ENCODE data around the gene SMIM43.

SMIM43 gene

DNA sequence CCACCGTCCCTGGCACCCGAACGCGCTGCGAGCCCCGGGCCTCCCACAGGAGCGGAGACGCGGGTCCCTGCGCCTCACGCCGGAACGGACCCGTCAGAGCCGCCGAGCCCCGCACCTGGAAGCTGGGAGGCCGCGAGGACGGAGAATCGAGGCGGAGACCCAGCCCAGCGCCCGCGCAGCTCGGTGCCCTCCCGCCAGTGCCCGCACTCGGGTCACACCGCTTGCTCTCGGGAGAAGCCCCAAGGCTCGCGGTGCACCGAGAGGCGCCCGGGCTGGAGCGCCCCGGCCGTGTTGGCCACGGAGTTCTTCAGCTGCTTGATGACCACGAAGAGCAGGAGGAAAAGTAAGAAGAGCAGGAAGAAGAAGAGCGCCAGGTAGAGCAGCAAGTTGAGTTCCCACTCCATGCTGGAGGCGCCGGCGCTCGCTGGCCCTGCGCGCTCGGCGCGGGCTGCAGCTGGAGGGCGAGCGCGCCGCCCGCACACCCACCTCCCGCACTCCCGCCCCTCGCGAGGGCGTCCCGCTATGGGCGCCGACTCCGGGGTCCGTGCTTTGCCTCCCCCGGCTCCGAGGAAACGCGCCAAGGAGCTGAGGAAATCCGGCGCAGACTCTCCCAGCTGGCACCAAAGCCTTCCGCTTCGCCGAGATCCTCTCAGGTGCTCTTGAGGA, at the start of gene SMIM43:
SMIM43 (minus strand) TSS at position 463 of the 666 bp plus-strand sequence; CDS start at position 404, 59 bp downstream.
- DNase-seq = no peak

DNA sequence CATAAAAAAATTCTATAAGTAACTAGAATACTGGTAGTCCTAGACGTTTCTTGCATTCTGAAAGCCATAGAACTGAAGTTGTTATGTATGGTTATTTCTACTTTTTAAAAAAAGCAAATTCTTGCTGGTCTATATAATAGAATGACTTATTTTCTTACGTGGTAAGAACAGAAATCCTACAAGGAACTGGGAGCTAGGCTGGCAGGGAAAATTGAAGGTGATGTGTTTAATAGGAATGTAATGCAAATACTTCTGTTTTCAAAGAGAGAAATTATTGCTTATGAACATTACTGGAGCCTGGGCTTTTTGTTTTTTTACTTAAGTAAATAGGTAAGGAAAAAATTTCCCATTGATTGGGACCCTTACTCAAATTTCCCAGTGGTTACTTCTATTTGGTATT, 49.8 kb upstream of the SMIM43 start:
- no peak for DNase-seq

- DNase-seq = no peak
Measured at GRCh38 chr4:121811122-121811521, 46.2 kb upstream of the SMIM43 start.

- no peak for DNase-seq
Measured at GRCh38 chr4:121806411-121806810, 41.4 kb upstream of the SMIM43 start.

GRCh38 chr4:121801715-121802075, 36.7 kb upstream of the SMIM43 start:
- DNase-seq = no peak

GRCh38 chr4:121800961-121801714, 36.2 kb upstream of the SMIM43 start, which contains the start of gene EXOSC9:
Gene EXOSC9 (plus strand): TSS chr4:121801323. CDS start chr4:121801425, 102 bp downstream.
- DNase-seq = peak; percentile 88

GRCh38 chr4:121800638-121800960, 35.6 kb upstream of the SMIM43 start:
- no peak for DNase-seq

DNA sequence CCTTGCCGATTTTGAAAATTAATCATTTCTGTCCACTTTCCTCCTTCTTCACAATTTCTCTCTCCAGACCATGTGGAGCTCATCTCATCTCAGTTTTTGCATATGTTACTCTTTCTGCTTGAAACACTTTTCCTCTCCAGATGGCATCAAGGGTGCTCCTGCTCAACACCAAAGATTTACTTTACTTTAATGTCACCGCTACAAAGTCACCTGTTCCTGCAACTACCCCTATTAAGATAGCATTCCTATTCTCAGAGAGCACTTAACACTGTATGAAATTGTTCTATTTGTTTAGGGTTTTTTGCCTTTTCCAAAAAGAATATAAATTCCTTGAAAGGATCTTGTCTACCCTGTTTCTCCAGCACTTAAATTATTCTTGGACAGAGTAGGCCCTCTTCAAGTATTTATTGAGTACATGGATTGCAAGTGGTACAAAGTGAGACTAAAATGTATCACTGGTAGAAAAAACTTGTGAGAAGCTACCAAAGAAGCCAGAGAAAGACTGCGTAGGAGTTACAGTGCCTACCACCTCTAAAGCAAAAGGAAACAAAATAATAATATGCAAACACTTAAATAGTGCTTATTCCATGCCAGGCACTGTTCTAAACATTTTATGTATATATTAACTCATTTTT, 35.0 kb upstream of the SMIM43 start:
- no peak for DNase-seq

- no peak for DNase-seq
Measured at GRCh38 chr4:121799208-121799823, 34.4 kb upstream of the SMIM43 start.

DNA sequence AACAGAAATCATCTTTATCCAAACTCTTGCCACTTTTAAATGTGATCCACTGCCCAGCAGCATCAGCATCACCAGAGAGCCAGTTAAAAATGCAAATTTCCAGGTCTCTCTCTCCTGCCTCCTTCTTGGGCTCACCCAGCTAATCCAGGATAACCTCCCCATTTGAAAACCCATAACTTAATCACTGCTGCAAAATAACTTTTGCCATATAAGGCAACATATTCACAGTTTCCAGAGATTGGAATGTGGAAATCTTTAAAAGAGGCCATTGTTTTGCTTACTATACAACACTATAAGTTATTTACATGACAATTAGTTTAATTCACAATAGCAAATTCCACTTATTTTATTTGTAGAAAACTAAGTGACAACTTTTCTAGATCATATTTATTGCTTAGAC, 31.3 kb upstream of the SMIM43 start:
- no peak for DNase-seq

GRCh38 chr4:121794505-121795188, 29.7 kb upstream of the SMIM43 start:
- DNase-seq = no peak

GRCh38 chr4:121792966-121793365, 28.0 kb upstream of the SMIM43 start:
- no peak for DNase-seq

- no peak for DNase-seq
Measured at GRCh38 chr4:121791481-121791880, 26.5 kb upstream of the SMIM43 start.

DNA sequence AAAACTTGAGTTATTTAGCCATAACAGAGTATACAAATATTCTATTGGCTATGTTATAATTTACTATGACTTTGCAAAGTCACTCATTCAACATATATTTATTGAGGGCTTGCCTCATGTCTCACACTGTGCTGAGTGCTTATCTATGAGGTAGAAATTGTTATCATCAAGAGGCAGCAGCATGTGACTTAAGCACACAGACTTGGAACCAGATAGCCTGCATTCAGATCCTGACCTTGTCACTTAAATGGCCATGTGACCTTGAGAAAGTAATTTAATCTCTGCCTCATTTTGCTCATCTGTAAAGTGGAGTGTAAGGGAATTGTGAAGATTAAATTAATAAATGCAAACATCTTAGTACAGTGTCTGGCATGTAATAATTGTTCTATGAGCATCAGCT, 26.0 kb upstream of the SMIM43 start:
- DNase-seq = no peak

DNA sequence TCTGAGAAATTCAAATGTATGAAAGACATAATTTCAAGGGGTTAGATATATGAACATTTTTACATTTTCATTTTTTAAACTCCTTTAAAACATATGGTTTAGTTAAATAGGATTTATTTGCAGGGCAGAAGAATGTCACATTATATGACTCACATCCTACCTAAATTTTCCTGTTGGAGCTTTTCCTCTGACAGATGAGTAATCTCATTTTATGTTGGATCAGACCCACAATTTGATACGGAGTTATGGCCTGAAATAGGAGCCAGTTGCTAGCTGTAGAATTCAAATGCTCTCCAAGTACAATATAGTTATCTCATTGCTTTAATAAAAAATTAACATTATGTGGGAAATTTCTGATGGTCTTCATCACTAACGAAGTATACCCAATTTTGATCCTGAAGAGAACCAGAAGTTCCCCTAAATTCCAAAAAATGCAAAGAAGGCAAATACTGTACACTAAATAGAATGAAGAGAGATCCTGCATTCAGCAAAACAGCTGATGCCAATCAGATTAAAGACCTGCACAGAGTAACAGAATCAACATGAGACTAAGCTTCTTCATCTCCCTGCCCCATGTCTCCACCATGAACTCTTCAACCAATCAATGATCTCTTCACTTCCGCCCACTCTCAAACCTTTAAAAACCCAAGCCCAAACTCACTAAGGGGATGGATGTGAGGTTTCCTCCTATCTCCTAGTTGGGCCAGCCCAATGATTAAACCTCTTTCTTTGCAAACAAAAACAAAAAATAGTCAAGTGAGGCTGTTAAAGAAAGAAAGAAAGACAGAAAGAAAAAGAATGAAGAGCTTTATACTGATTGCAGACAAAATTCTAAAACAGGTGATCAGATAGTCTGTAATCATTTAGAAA, 25.2 kb upstream of the SMIM43 start:
- DNase-seq = no peak

- no peak for DNase-seq
Measured at GRCh38 chr4:121789455-121789854, 24.5 kb upstream of the SMIM43 start.

- no peak for DNase-seq
Measured at GRCh38 chr4:121788896-121789295, 23.9 kb upstream of the SMIM43 start.

DNA sequence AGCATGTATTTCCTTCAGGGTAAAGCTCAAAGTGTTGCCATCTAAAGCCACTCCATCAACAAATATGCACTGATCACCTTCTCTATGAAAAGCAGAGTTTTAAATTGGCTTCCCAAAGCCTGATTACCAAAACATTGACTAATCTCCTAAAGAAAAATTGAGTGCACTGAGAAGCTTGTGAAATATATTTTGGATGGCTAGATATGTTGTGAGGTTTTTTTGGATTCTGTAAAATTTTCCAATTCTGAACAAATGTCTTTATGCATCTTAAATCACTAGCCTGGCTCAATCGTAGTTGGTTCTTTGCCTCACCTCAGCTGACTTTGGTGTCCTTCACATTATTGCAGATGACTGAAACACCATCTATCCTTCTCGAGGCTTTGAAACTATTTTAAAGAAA, 21.3 kb upstream of the SMIM43 start:
- no peak for DNase-seq

- DNase-seq = no peak
Measured at GRCh38 chr4:121785479-121785878, 20.5 kb upstream of the SMIM43 start.

DNA sequence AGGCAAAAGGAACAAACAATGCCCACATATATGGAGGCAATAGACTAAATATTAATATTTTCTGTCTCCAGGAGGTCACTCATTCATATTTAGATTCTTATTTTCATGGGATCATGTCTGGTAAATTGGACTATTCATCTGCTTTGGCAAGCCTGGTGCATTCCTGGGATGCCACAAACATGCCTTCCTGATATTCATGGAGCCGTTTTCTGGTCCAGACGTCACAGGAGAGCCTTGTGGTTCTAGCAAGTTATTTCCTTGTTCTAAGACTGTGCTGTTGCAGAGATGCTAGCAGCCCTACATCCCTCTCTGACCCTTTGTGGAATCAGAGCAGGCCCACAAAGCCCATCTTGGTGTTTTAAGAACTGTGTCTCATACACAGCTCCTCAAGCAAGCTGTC, 20.0 kb upstream of the SMIM43 start:
- DNase-seq = no peak

DNA sequence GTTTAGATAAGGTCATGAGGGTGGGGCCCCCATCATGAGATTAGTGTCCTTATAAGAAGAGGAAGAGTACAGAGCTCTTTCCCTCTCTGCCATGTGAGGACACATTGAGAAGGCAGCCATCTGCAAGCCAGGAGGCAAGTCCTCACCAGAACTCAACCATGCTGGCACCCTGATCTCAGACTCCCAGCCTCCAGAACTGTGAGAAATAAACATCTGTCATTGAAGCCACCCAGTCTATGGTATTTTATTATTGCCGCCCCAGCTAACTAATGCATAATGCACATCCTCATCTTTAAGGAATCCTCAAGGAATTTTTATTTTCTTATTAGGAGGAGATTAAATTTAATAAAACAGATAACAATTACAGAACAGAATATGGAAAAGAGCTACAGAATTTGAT, 19.4 kb upstream of the SMIM43 start:
- DNase-seq = no peak

- DNase-seq = no peak
Measured at GRCh38 chr4:121783210-121783609, 18.2 kb upstream of the SMIM43 start.

All from NCI-H2029 (cell line).